Astrocyte of the cerebellum (primary cell): ENCODE data around the gene GOLGA3.
"Not testable (repeated sequence)": the region's sequence is repeated elsewhere in the genome, so short reads cannot be mapped to it uniquely, and the experiment has no call there.

ENCODE experiments used
- DNase-seq: peaks from one replicate; pipeline ENCODE4 v3.0.0-alpha.2; 2011; ENCODE audit warnings: low read depth
- H3K4me3 ChIP-seq: 2 replicates; pipeline ENCODE4 v1.5.1; 2011; ENCODE audit warnings: mild to moderate bottlenecking, low read depth, low read length, moderate library complexity
- CTCF ChIP-seq: IDR thresholded peaks from 2 replicates; pipeline ENCODE4 v1.5.1; 2012; ENCODE audit warnings: low read length, low read depth, moderate library complexity, mild to moderate bottlenecking; ENCODE audit errors: missing control alignments
- in situ Hi-C: cut with HindIII; loops from 2 replicates; pipeline ENCODE4 v1.10.0; 2017; ENCODE audit warnings: low sequenced_read_pairs

The GOLGA3 gene

DNA sequence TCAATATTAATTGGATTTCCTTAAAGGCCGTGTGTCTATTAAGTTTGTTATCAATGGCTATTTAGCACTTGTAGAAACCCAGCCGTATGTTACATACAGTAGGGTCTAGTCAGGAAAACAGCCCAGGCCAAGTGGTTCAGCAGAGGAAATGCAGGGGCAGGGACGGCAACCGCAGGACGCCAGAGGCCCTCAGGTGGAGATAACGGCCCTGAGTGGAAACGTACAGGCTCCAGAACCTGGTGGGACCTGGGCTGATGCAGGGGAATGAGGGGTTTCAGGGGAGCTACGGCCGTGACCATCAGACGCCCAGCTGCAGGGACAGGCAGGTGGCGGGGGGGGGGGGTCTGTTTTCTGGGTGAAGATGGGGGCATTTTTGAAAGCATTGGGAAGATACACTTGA is 63.3 kb downstream of the GOLGA3 start:
- in situ Hi-C loops, result no loop called here
- DNase-seq, result no peak
- no peak for TF ChIP-seq CTCF

GRCh38 chr12:132764231-132764630 is 64.4 kb downstream of the GOLGA3 start:
- DNase-seq, result no peak
- TF ChIP-seq CTCF, result no peak
- in situ Hi-C loops, result no loop called here
- no peak overlapping the region for H3K4me3 ChIP-seq

More for the DNA sequence above, 63.3 kb downstream of the GOLGA3 start:
- H3K4me3 ChIP-seq, result no peak overlapping the region

DNA sequence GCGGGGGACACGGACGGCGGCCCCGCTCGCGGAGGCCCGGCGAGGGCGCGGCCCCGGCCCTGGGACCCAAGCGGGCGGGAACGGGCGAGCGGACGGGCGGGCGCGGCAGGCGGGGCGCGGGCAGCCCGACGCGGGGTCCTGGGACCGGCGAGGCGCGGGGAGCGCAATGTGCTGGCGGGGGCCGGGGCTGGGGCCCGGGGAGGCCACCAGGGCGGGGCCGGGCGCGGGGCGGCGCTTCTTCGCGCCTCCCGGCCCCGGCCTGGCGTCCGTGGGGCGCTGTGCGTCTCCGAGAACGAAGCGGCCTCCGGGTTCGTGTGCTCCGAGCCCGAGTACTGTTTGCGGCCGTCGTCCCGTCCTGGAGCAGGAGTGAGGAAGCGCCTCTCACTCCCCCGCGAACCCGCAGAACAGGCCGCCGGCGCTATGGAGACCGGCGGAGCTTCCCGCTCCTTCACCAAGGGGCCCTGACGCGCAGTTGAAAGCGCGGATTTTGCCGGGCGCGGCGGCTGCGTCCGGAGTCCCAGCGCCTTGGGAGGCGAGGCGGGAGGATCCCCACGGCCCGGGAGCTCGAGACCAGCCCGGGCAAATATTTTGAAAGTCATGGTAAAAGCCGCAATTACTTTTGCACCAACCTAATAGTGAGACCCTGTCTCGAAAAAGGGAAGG is 66.6 kb downstream of the GOLGA3 start:
- in situ Hi-C loops, result no loop called here
- peak; percentile 77 for DNase-seq
- no peak for TF ChIP-seq CTCF
- peak overlapping the region; percentile 65 for H3K4me3 ChIP-seq

DNA sequence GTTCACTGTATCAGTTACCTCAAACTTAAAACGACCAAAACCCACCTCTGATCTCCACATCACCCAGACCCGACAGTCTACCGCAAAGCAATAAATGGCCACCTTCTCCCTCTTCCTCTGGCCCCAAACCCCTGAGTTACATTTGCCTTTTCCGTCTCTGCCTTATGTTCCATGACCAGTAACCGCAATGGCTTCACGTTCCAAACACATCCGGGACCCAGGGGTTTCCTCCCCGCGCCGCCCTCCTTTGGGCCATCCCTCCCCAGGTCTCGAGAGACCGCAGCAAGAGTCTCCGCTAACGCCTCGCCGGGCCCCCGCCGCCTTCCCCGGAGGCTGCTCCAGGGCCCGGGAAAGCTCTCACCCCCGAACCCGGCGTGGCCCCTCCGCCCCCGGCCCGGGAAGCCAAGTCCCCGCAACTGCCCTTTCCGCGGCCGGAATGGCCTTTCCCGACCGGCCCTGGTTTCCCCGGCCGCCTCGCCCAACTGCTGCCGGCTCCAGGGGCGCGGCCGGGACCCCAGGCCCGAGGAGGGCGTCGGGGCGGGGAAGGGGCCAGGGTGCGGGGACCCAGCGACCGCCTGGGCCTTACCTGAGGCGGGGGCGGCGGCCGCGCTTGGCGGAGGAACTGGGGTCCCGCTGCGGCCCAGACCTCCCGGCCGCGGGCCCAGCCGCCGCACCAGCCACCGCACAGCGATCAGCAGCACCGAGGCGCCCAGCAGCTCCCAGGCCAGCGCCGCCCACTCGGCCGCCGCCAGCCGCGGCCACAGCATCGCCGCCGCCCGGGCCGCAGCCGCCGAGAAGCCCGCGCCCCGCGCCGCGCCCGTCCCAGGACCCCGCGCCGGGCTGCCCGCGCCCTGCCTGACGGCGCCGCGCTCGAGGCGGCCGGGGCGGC is 67.4 kb downstream of the GOLGA3 start, which contains the start of gene ANKLE2:
ANKLE2 (minus strand) TSS at position 801 of the 889 bp plus-strand sequence; CDS start at position 767, 34 bp downstream.
- in situ Hi-C loops, result no loop called here
- no peak for TF ChIP-seq CTCF
- H3K4me3 ChIP-seq, result peak within 1 kb of the TSS; percentile 87
- no peak for DNase-seq

DNA sequence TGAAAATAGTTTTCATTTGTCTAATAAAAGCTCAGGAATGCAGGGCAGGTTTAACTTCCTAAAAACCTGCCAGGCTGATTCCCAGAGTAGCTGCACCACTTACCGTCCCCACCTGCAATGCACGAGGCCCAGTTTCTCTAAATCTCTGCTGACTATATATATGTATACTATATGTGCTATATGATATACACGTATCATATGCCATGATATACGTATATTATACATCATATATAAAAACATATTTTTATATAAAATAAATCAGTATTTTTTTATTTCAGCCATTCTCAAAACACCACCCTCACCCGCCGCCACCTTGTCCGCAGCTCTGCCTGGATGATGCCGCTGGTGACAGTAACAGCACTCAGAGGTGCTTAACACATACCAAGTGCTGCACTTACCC is 69.3 kb downstream of the GOLGA3 start:
- in situ Hi-C loops, result no loop called here
- DNase-seq, result no peak
- peak overlapping the region; percentile 9 for H3K4me3 ChIP-seq
- no peak for TF ChIP-seq CTCF

DNA sequence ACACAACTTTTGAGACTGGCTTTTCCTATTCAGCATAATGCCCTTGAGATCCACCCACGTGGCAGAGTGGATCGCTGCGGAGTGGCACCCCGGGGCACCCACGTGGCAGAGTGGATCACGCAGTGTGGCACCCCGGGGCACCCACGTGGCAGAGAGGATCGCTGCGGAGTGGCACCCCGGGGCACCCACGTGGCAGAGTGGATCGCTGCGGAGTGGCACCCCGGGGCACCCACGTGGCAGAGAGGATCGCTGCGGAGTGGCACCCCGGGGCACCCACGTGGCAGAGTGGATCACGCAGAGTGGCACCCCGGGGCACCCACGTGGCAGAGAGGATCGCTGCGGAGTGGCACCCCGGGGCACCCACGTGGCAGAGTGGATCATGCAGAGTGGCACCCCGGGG is 69.8 kb downstream of the GOLGA3 start:
- DNase-seq, H3K4me3 ChIP-seq, in situ Hi-C loops: not testable (repeated sequence)
